Heart left ventricle (tissue), 13 donors: ENCODE results near the gene ADAP2.

Source experiments
- POLR2A ChIP-seq, 2 donors: fragments of 450-650 bp; IDR thresholded peaks; one replicate each; pipeline ENCODE4 v1.6.1; 2017; ENCODE audit warnings: antibody characterized with exemption in 2 of 2, mild to moderate bottlenecking in 2 of 2, moderate library complexity in 2 of 2
- TF ChIP-seq, protein P1 (sequence below), 12 donors: fragments of 200-600 bp; sonication (generic) in 4 of 12; IDR thresholded peaks; one replicate each; pipeline versions ENCODE4 v1.5.0 to v1.8.0; 2018 to 2022; ENCODE audit warnings: antibody characterized with exemption in 12 of 12, mild to moderate bottlenecking in 5 of 12
- donor health status: ischemic (EF 13 %, LVEDD 7.1; RV severe dilation, severe dysfunction).
- donor health status: DM: no; HTN: yes; CAD: no.
- donor health status: DM: no; HTN: no; CAD: no.
- donor health status: ischemic (EF 25% LVEDD 6.9; RV normal size, moderate dysfunction).
- donor health status: ischemic (EF 25% LVEDD 5.7; RV mildly dilated, moderate dysfunction).
- donor health status: ischemic (EF 35%, LVEDD 5.7; RV mildly dilated, moderate dysfunction).
- donor health status: nonischemic (EF 11% LVEDD 7.7; RV severe dilation, severe dysfunction).
- donor health status: DM: yes; HTN: yes; CAD: no.
- donor health status: PGD.
- donor health status: ischemic (EF 29% LVEDD 5.4; RV normal size, mild dysfunction).
- donor health status: nonischemic (EF 23%, LVEDD 6.1; RV moderate dilation, normal function).

DNA sequence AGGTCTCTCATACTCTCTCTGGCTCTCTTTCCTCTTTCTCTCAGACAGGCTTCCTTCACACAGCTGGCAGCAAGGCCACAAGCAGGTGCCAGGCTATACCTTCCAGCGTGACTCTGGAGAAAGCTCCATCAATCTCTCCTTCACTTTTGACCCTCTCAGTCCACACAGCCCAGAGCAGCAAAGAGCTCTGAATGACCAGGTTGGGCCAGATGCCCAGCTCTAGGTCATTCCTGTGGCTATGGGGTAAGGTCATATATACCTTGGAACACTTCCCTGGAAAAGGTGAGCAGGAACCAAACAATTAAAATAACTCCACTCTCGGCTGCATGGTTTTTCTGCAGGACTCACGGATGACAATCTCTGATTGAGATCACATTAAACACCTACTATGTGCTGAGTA lies 8.8 kb downstream of the ADAP2 start:
- no peak for TF ChIP-seq POLR2A (IDR thresholded peaks at IDR 0.05)
- TF ChIP-seq, protein P1, sequence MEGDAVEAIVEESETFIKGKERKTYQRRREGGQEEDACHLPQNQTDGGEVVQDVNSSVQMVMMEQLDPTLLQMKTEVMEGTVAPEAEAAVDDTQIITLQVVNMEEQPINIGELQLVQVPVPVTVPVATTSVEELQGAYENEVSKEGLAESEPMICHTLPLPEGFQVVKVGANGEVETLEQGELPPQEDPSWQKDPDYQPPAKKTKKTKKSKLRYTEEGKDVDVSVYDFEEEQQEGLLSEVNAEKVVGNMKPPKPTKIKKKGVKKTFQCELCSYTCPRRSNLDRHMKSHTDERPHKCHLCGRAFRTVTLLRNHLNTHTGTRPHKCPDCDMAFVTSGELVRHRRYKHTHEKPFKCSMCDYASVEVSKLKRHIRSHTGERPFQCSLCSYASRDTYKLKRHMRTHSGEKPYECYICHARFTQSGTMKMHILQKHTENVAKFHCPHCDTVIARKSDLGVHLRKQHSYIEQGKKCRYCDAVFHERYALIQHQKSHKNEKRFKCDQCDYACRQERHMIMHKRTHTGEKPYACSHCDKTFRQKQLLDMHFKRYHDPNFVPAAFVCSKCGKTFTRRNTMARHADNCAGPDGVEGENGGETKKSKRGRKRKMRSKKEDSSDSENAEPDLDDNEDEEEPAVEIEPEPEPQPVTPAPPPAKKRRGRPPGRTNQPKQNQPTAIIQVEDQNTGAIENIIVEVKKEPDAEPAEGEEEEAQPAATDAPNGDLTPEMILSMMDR (IDR thresholded peaks at IDR 0.05) = no peak
